ENCODE measurements around the gene ZFX. TPM values are rescaled to one million over a fixed set of nuclear protein-coding genes. Genes with fewer than 3 reads are reported as not detected.
A peak's percentile ranks its signal among the peaks of the same experiment; 100 is the strongest.

Gene ZFX
- total RNA-seq, 3 donors from 2014 or later (not counting 1 experiment from before 2014, with no cell fraction given): 60.9 to 123 (median 63.0) TPM

GRCh38 chrX:24203072-24203808 is 53.7 kb downstream of the ZFX start:
- Histone ChIP-seq H3K4me1 (ENCODE audit: control insufficient read depth, insufficient read depth, low read length) (peaks cover 5% of the 10 kb centered on the region), H3K36me3 (ENCODE audit: control insufficient read depth, insufficient read depth, low read length) (peaks cover 11% of the 10 kb centered on the region), H3K27ac (ENCODE audit: low read length) (no peak overlapping the region), H3K27me3 (ENCODE audit: control insufficient read depth, insufficient read depth, low read length) (no peaks in the 10 kb centered on the region), H3K4me3 (ENCODE audit: low read length) (no peak overlapping the region), H3K9me3 (ENCODE audit: control insufficient read depth, insufficient read depth, low read length) (no peaks in the 10 kb centered on the region)
- TF ChIP-seq CTCF (IDR thresholded peaks at IDR 0.05): no peak
- 92% methylated on average over 13 of the region's 13 CpGs for WGBS (ENCODE audit: insufficient coverage)
- peak overlapping the region; percentile 5 to 77 for H3K27ac Mint-ChIP-seq
- DNase-seq (no peak), ATAC-seq (no peak)
- H3K36me3 Mint-ChIP-seq: no peaks in the 10 kb centered on the region
- peaks cover 60 to 66% of the 10 kb centered on the region in 2 donors for H3K4me1 Mint-ChIP-seq
- H3K9me3 Mint-ChIP-seq: no peaks in the 10 kb centered on the region
- H3K27me3 Mint-ChIP-seq (ENCODE audit: low read depth in 2 of 2): no peaks in the 10 kb centered on the region
- no peak overlapping the region for H3K4me3 Mint-ChIP-seq
- intact Hi-C loops (cut with micrococcal nuclease): no loop called here

GRCh38 chrX:24204331-24204730 is 54.8 kb downstream of the ZFX start:
- Mint-ChIP-seq H3K9me3 (no peaks in the 10 kb centered on the region), H3K27me3 (ENCODE audit: low read depth in 2 of 2) (no peaks in the 10 kb centered on the region), H3K4me3 (no peak overlapping the region), H3K36me3 (no peaks in the 10 kb centered on the region), H3K27ac (peak overlapping the region; percentile 63 to 75), H3K4me1 (peaks cover 49 to 56% of the 10 kb centered on the region in 2 donors)
- no peak overlapping the region for H3K4me3 ChIP-seq (ENCODE audit: low read length)
- no peak overlapping the region for H3K27ac ChIP-seq (ENCODE audit: low read length)
- WGBS (ENCODE audit: insufficient coverage): 53% methylated on average over 2 of the region's 5 CpGs
- H3K9me3 ChIP-seq (ENCODE audit: control insufficient read depth, insufficient read depth, low read length): no peaks in the 10 kb centered on the region
- no peaks in the 10 kb centered on the region for H3K4me1 ChIP-seq (ENCODE audit: control insufficient read depth, insufficient read depth, low read length)
- intact Hi-C loops (cut with micrococcal nuclease): no loop called here
- no peaks in the 10 kb centered on the region for H3K27me3 ChIP-seq (ENCODE audit: control insufficient read depth, insufficient read depth, low read length)
- no peak for TF ChIP-seq CTCF (IDR thresholded peaks at IDR 0.05)
- H3K36me3 ChIP-seq (ENCODE audit: control insufficient read depth, insufficient read depth, low read length): peaks cover 20% of the 10 kb centered on the region
- DNase-seq (no peak), ATAC-seq (peak in 2 of 3 donors; percentile 41 to 44)

- TF ChIP-seq CTCF (IDR thresholded peaks at IDR 0.05): no peak
- Histone ChIP-seq H3K4me1 (ENCODE audit: control insufficient read depth, insufficient read depth, low read length) (no peaks in the 10 kb centered on the region), H3K36me3 (ENCODE audit: control insufficient read depth, insufficient read depth, low read length) (peaks cover 20% of the 10 kb centered on the region), H3K27ac (ENCODE audit: low read length) (no peak overlapping the region), H3K9me3 (ENCODE audit: control insufficient read depth, insufficient read depth, low read length) (no peaks in the 10 kb centered on the region), H3K27me3 (ENCODE audit: control insufficient read depth, insufficient read depth, low read length) (no peaks in the 10 kb centered on the region), H3K4me3 (ENCODE audit: low read length) (no peak overlapping the region)
- H3K27ac Mint-ChIP-seq: peak overlapping the region; percentile 63 to 75
- ATAC-seq (no peak), DNase-seq (no peak)
- H3K4me3 Mint-ChIP-seq: no peak overlapping the region
- no peaks in the 10 kb centered on the region for H3K27me3 Mint-ChIP-seq (ENCODE audit: low read depth in 2 of 2)
- intact Hi-C loops (cut with micrococcal nuclease): no loop called here
- H3K9me3 Mint-ChIP-seq: no peaks in the 10 kb centered on the region
- WGBS (ENCODE audit: insufficient coverage): 63% methylated on average over 1 of the region's 1 CpG
- peaks cover 1% of the 10 kb centered on the region for H3K36me3 Mint-ChIP-seq
- peaks cover 44 to 52% of the 10 kb centered on the region in 2 donors for H3K4me1 Mint-ChIP-seq
These were observed 55.4 kb downstream of the ZFX start for GRCh38 chrX:24204958-24205357.

DNA sequence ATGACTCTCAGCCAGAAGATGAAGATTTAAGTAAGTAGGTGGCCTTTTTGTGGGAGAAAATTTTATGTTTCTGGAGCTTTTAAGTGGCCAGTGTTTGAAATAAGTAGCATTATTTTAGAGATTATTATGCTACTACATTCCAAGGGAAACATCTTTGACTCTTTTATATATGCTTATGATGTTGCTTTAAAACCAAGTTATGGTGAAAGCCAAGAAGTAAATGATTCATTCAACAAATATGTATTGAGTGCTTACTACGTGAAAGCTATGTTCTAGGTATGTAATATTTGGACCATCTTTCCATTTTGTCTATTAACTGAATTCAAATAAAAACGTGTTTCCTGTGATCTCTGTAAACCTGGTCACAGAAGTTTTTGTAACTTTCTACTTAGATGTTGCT is 58.3 kb downstream of the ZFX start:
- H3K4me1 ChIP-seq (ENCODE audit: control insufficient read depth, insufficient read depth, low read length): no peaks in the 10 kb centered on the region
- peaks cover 13% of the 10 kb centered on the region for H3K36me3 Mint-ChIP-seq
- DNase-seq (no peak), ATAC-seq (no peak)
- intact Hi-C loops (cut with micrococcal nuclease): no loop called here
- H3K9me3 Mint-ChIP-seq: no peaks in the 10 kb centered on the region
- no peak for TF ChIP-seq CTCF (IDR thresholded peaks at IDR 0.05)
- H3K4me1 Mint-ChIP-seq: peaks cover 26 to 30% of the 10 kb centered on the region in 2 donors
- no peak overlapping the region for H3K27ac ChIP-seq (ENCODE audit: low read length)
- H3K27me3 Mint-ChIP-seq (ENCODE audit: low read depth in 2 of 2): no peaks in the 10 kb centered on the region
- 86% methylated on average over 1 of the region's 2 CpGs for WGBS (ENCODE audit: insufficient coverage)
- peaks cover 37% of the 10 kb centered on the region for H3K36me3 ChIP-seq (ENCODE audit: control insufficient read depth, insufficient read depth, low read length)
- peak overlapping the region; percentile 0 to 49 for H3K27ac Mint-ChIP-seq
- H3K4me3 ChIP-seq (ENCODE audit: low read length): no peak overlapping the region
- no peak overlapping the region for H3K4me3 Mint-ChIP-seq
- H3K9me3 ChIP-seq (ENCODE audit: control insufficient read depth, insufficient read depth, low read length): no peaks in the 10 kb centered on the region
- H3K27me3 ChIP-seq (ENCODE audit: control insufficient read depth, insufficient read depth, low read length): no peaks in the 10 kb centered on the region

Data from natural killer cell (primary cell).